Measurements from ENCODE around the gene MACROD2.

DNA sequence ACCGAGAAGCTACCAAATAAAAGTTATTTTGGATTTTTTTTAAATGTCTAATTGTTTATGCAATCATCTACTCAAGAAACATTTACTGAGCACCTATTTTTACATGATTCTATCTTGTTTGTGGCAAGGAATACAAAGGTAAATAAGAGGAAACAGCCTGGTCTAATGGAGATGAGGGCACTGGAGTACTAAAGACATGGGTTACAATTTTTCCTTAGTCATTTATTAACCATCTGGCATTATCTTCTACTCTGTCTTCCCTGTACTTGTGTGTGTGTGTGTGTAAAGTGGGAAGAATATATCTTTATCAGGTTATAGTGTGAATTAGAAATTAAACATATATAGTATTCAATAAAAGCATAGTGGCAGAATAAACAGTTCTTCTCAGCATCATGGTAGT, 797.6 kb downstream of the MACROD2 start:
- TF ChIP-seq, protein P1, sequence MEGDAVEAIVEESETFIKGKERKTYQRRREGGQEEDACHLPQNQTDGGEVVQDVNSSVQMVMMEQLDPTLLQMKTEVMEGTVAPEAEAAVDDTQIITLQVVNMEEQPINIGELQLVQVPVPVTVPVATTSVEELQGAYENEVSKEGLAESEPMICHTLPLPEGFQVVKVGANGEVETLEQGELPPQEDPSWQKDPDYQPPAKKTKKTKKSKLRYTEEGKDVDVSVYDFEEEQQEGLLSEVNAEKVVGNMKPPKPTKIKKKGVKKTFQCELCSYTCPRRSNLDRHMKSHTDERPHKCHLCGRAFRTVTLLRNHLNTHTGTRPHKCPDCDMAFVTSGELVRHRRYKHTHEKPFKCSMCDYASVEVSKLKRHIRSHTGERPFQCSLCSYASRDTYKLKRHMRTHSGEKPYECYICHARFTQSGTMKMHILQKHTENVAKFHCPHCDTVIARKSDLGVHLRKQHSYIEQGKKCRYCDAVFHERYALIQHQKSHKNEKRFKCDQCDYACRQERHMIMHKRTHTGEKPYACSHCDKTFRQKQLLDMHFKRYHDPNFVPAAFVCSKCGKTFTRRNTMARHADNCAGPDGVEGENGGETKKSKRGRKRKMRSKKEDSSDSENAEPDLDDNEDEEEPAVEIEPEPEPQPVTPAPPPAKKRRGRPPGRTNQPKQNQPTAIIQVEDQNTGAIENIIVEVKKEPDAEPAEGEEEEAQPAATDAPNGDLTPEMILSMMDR (IDR thresholded peaks at IDR 0.05) = no peak
- no peak for TF ChIP-seq POLR2AphosphoS5 (IDR thresholded peaks at IDR 0.05)
- no peak for TF ChIP-seq POLR2A (IDR thresholded peaks at IDR 0.05)
